ENCODE results near the gene ALCAM.

GRCh38 chr3:105598042-105598796 is 231.5 kb downstream of the ALCAM start:
- TF ChIP-seq CTCF (IDR thresholded peaks at IDR 0.05) (no peak), POLR2A (IDR thresholded peaks at IDR 0.05) (no peak), EP300 (IDR thresholded peaks at IDR 0.05) (no peak), POLR2AphosphoS5 (IDR thresholded peaks at IDR 0.05) (no peak)
